ENCODE data around the gene ITFG1.

Gene ITFG1

DNA sequence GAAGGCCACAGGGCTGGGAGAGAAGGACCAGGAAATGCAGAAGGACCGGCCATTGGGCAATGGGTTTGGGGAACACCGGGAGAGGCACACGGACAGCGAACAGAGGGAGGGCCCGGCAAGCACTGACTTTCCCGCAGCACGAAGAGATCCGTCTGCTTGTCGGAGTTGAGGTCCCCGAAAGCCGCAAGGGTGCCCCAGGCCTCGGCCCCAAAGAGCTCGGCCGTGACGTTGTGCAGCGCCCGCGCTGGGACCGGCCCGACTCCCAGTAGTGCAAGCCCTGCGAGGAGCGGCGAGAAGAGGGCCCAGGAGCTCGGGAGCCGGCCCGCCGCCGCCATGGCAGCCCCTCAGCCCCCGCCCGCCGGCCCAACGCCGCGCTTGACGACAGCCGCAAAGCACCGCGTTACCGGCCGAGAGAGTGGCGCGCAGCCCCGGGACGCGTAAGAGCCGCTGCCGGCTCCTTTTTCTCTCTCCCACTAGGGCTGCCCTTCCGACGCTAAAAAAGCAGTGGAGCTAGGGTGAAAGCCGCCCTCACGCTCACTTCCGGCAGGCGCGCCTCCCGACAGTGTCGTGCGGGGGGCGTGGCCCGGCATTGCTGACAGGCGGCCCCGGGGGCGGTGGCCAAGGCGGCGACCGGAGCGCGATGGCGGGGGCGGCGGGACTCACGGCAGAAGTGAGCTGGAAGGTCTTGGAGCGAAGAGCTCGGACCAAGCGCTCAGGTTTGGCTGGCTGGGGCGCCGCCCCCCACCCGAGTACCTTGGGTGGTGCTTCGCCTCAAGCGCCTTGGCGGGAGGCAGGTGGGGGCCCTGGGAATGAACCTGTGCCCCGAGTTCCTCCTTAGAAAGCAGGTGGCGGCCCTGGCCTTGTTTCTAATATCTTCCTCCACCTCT is at the start of gene ITFG1, which contains the start of gene PHKB:
ITFG1 (minus strand) TSS at position 353 of the 887 bp plus-strand sequence; CDS start at position 335, 18 bp downstream.
PHKB (plus strand) TSS at position 621 of the 887 bp plus-strand sequence; CDS start at position 641, 20 bp downstream.
- DNase-seq (ENCODE audit: low spot score): peak; percentile 94
- TF ChIP-seq, protein P1, sequence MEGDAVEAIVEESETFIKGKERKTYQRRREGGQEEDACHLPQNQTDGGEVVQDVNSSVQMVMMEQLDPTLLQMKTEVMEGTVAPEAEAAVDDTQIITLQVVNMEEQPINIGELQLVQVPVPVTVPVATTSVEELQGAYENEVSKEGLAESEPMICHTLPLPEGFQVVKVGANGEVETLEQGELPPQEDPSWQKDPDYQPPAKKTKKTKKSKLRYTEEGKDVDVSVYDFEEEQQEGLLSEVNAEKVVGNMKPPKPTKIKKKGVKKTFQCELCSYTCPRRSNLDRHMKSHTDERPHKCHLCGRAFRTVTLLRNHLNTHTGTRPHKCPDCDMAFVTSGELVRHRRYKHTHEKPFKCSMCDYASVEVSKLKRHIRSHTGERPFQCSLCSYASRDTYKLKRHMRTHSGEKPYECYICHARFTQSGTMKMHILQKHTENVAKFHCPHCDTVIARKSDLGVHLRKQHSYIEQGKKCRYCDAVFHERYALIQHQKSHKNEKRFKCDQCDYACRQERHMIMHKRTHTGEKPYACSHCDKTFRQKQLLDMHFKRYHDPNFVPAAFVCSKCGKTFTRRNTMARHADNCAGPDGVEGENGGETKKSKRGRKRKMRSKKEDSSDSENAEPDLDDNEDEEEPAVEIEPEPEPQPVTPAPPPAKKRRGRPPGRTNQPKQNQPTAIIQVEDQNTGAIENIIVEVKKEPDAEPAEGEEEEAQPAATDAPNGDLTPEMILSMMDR (IDR thresholded peaks at IDR 0.05; ENCODE audit: extremely low read depth, missing control alignments): no peak

DNA sequence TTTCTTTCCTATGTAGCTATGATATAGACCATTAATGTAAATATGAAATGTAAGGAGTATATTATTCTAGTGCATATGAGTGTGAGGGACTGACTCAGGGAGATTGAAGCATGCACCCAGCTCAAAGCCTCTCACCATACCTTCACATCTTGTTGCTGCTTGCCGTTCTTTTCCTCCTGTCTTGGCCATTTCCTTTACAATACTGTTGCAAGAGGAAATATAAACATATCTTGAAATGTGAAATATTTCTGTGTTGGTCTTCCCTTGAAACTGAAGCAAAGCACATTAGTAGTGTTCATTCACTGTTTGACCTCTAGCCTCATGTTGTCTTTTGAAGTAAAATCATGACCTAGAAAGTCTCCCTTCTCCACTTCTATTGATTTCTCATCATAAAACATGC is 46.8 kb upstream of the ITFG1 start:
- no peak for DNase-seq (ENCODE audit: low spot score)
- TF ChIP-seq, protein P1 (IDR thresholded peaks at IDR 0.05; ENCODE audit: extremely low read depth, missing control alignments): no peak

DNA sequence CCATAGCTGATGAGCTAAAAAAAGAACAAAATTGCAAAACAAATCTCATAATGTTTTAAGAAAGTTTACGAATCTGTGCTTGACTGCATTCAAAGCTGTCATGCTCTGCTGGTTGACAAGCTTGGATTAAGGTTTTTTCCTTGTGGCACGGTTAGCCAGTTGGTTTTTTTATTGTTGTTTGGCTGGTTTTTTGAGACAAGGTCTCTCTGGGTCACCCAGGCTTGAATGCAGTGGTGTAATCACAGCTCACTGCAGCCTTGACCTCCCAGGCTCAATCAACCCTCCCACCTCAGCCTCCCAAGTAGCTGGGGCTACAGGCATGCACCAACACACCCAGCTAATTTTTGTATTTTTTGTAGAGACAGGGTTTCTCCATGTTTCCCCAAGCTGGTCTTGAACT is 45.9 kb upstream of the ITFG1 start:
- no peak for DNase-seq (ENCODE audit: low spot score)
- TF ChIP-seq, protein P1 (IDR thresholded peaks at IDR 0.05; ENCODE audit: extremely low read depth, missing control alignments): no peak

DNA sequence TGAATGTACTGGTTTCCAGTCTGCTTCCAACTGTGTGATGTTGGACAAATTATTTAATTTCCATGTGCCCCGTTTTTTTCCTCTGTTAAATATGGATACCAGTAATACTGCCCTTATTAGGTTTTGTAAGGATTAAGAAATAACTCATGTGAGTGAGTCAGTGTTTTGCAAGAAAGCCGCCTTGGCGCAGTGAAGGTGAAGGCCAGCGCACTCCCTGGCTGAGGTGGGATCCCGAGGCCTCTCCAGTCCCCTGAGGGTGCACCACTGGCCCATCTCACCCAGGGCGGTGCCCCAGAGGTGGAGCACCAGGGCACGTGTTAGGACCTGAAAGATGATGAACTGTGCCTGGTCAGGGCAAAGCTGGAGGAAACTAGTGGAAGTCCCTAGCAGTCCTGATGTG is 43.7 kb upstream of the ITFG1 start:
- no peak for DNase-seq (ENCODE audit: low spot score)
- TF ChIP-seq, protein P1 (IDR thresholded peaks at IDR 0.05; ENCODE audit: extremely low read depth, missing control alignments): no peak

DNA sequence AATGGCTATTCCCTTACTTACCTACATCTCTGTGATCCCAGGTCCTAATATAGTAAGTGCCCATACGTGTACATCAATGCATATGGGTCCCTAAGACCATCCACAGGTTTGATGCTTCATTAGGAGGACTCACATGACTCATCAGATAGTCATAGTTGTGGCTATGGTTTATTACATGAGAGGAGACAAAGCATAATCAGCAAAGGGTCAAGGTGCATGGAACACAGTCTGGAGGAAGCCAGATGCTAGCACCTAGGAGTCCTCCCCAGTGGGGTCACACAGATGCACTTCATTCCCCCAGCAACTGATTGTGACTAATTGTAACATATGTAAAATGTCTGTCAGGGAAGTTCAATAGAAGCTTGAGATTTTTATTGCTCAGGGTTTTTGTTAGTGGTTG is 43.1 kb upstream of the ITFG1 start:
- TF ChIP-seq, protein P1 (IDR thresholded peaks at IDR 0.05; ENCODE audit: extremely low read depth, missing control alignments): no peak
- DNase-seq (ENCODE audit: low spot score): no peak

DNA sequence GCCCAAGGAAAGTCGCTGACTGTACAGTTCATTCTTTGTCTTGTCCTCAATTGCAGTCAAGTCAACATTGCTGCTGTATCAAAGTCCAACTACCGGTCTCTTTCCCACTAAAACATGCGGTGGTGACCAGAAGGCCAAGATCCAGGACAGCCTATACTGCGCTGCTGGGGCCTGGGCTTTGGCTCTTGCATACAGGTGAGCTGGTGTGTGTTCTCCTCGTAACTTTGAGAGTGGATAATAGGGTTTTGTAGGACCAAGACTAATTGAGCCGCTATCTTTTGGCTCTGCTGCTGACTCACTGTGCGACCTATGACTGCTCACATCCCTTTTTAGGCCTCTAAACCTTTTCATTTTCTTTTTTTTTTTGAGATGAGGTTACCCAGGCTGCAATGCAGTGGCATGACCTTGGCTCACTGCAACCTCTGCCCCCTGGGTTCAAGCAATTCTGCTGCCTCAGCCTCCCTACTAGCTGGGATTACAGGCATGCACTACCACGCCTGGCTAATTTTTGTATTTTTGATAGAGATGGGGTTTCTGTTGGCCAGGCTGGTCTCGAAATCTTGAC is 38.9 kb upstream of the ITFG1 start:
- TF ChIP-seq, protein P1 (IDR thresholded peaks at IDR 0.05; ENCODE audit: extremely low read depth, missing control alignments): no peak
- DNase-seq (ENCODE audit: low spot score): no peak

DNA sequence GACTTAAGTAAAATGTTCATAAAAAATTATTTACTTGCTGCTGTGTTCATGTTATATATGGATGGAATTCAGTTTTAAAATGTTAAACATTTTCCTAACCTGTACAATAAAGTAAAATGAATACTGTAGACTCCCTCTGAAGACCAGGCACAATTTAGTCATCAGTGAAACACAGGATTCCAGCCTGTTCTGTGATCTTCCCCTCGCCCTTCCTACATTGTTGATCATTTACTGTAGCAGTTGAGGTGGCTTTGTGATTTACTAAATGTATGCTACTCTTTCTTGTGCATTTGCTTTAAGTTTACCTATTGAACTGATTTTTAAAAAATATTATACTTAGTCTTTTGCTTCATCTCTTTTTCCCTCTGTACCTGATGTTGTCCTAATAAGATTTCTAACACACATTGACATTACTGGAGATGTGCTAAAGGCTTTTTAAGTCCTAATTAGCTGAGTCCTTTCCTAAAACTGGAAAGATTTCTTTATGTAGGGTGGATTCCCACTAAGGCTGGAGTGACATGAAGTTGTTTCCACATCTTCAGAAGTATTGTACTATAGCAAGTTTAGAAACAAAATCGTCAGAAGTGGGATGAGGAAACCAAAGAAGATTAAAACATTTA is 38.3 kb upstream of the ITFG1 start:
- no peak for DNase-seq (ENCODE audit: low spot score)

More for the DNA sequence above, 38.3 kb upstream of the ITFG1 start:
- TF ChIP-seq, protein P1 (IDR thresholded peaks at IDR 0.05; ENCODE audit: extremely low read depth, missing control alignments): no peak

All from GM20000 (cell line).